HuH-7.5 (cell line): ENCODE results near the gene MSH3.
"Not testable (repeated sequence)": the region's sequence is repeated elsewhere in the genome, so short reads cannot be mapped to it uniquely, and the experiment has no call there.

Experiments used
- DNase-seq: peaks from one replicate; pipeline ENCODE4 v3.0.0; 2011; ENCODE audit warnings: low spot score

Gene MSH3

DNA sequence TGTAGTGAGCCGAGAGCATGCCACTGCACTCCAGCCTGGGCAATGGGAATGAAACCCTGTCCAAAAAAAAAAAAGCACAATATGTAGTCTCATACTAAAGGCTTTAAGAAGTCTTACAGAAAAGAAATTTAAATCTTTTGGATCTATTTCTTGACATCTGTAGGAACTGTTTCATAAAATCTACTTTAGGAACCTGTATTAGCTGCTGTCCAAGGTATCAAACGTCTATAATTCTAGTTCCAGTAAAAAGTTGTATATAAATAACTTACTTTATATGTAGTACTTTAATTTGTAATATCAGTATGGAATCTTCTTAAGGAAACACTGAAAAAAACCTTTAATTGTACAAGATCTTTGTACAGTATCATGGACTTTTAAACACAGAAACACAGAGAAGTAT, 199.0 kb downstream of the MSH3 start:
- no peak for DNase-seq

DNA sequence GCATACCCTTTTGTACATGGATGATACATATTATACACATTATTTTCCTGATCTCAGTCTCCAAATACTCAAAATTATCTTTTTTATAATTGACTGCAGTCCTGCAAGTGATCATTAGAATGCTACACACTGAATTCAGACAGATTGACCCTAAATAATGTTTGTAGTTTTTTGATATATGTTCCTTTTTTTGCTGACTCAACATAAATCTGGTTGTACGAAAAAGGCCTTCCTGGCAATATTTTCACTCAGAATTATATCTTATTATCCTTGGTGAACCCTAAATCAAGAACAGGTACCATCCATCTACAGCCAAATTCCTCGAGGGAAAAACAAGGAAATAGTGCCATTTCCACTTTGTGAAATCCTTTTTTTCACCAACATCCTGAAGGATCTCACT, 200.1 kb downstream of the MSH3 start:
- DNase-seq: no peak

DNA sequence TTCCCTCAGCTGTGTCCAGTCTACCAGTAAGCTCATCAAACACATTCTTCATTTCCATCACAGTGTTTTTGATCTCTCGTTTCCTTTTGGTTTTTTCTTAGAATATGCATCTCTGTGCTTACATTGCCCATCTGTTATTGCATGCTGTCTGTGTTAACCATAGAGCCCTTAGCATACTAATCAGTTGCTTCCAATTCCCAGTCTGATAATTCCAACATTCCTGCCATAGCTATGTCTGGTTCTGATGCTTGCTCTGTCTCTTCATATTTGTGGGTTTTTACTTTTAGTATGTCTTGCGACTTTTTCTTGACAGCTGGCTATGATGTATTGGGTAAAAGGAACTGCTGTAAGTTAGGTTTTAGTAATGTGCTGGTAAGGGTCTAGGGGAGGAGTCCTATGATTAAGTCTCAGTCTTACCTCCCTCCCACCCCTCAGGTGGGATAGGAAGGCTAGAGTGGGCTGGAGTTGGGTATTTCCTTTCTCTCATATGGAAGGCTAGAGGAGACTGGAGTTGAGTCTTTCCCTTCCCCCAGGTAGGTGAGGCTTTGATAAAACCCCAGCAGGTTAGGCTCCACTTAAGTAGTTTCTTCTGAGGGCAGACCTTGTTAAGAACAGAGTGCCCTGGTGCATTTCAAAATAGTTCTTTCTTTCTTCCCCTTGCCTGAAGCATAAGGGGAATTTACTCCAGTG, 206.6 kb downstream of the MSH3 start:
- DNase-seq: no peak

DNA sequence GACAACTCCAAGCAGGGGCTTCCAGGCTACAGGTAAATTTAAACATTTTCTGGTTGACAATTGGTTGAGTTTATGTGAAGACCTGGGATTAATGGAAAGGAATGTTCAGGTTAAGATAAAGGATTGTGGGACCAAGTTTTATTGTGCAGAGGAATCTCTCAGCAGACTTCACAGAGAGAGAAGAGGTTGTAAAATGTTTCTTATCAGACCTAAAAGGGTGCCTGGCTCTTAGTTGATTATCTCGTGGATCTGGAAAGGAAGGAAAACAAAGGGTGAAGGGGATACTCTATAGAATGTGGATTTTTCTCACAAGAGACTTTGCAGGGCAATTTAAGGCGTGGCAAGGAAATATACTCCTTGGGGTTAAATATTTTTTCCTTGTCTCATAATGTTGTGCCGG, 209.3 kb downstream of the MSH3 start:
- no peak for DNase-seq

DNA sequence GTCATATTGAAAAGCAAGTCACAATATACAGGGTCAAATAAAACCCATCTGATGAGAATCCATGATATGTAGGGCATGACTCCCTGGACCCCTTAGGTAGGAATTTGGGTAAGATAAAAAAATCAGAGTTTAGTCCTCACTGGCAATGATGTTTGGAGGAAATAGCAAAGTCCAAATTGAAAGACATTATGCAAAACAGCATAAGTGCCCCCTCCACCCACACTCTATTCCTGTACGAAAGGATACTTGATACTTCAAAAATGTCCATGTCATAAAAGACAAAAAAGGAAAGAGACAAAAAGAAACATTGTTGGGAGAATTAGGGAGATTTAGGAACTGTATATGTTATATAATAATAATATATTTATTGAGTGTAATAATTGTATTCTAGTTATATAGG, 209.7 kb downstream of the MSH3 start:
- no peak for DNase-seq

DNA sequence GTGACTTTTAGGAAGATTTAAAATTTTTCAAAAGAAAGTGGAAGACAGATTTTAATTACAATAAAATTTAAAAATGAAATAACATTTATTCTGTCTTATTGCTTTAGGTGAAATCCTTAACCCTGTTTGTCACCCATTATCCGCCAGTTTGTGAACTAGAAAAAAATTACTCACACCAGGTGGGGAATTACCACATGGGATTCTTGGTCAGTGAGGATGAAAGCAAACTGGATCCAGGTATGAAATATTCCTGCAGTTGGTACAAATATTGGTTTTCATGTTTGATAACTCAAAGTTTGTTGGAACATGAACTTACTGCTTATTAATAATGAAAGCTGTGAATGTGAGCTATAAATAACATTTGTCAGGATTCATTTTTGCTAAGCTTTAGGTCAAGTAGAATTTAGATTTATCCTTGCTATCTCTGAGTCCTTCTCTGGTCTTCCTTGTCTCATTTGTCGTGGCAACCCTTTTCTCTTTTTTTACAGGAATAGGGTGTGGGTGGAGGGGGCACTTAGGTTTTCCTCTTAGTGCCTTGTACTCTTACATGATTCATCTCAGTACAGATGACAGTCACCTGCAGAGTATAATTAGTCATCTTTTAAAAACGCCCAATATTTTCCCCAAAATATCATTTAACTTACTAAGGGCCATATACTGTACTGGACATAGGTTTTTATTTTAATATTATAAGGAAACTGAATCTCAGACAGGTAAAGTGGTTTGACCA, 210.4 kb downstream of the MSH3 start:
- DNase-seq: no peak

DNA sequence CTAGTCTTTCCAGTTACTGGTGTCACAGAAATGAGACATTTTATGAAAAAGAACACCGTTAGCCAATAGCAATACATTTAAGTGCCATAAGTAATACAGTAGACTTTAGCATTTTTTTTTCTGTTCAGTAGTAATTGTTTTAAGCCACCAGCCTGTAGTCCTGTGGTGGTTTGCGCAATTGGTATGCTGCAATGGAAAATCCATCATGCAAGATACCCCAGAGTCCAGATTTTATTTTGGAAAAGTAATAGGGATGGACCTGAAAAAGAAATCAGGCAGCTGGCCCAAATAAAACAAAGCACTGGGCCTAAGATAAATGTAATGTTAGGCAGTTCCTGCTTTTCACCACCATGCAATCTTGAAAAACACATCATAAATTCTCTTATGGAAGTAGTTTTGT, 211.1 kb downstream of the MSH3 start:
- no peak for DNase-seq

DNA sequence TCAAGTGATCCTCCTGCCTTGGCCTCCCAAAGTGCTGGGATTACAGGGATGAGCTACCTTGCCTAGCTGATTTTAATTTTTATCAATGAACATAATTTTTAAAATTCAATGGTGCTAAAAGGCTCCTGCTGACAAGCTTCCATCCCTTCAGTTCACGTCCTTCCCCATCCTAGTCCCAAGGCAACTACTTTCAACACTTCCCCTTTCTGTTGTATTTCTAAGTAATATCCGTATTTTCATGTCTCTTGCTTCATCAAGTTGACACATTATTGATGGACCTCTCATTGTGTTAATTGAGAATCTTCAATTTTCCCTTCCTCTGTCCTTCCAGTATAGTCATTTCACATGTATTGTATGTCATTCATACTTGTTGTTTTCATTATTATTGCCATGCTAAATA, 211.9 kb downstream of the MSH3 start:
- DNase-seq: no peak

DNA sequence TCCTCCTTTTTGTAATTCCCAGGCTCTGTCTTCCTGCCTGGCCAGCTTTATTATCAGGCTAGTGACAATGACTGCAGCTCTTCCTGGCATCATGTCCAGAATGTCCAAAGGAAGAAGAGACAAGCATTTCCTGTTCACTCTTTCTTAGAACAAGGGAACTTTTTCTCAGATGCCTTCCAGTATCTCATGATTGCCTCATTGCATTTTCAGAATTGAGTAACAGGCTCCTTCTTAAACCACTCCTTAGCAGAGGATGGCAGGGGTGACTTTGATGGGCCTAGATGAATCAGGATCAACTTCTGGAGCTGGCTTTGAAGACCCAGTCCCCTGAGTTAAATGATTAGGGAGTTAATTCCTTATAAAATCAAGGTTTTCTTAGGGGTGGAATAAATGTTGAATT, 212.8 kb downstream of the MSH3 start:
- DNase-seq: no peak

DNA sequence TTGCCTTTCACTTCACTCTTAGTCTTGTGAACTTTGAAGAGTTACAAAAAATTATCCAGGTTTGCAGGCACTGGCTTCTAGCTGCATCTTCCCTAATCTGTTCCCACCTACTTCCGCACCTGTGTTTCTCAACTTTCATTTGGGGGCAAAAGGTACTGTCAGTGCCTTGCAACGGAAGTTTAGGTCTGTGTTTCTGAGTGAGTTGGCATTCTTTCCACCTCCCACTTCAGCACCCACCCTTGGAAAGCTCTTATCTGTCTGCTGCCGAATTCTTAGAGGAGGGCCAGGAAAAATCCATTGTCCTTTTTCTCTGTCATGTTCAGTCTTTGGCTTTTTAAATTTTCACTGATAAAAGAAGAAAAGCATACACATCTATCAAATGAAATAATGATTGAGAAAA, 216.0 kb downstream of the MSH3 start:
- DNase-seq: no peak

DNA sequence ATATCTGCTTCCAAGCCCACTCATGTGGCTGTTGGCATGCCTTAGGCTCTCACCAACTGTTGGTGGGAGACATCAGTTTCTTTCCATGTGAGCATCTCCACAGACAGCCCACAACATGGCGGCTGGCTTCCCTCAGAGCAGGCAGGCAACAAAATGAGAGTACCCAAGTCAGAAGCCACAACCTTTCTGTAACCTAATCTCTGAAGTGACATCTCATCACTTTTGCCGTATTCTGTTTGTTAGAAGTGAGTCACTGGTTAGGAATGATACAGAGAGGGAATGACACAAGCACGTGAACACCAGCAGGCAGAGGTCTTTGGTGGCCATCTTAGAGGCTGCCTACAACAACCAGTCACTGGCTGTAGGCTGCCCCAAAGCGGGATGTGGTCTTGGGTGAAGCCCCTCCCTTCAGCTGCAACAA, 217.1 kb downstream of the MSH3 start:
- no peak for DNase-seq

DNA sequence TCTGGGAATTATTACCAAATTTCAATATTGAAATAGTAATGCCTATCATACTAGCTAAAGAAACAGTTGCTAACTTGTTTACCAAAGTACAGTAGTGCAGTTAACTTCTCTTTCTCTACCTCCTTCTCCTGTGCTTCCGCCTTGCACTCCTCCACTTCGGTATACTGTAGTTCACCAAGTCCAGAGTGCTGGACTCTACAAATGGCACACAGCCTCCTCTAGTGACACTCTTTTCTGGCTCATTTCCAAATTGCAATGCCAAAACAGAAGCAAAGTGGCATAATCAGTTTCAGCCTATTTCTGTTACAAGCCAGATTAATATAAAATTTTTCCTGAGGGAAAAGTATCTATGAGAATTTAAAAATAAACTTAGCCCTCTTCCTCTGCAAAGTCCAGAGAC, 219.7 kb downstream of the MSH3 start:
- no peak for DNase-seq

DNA sequence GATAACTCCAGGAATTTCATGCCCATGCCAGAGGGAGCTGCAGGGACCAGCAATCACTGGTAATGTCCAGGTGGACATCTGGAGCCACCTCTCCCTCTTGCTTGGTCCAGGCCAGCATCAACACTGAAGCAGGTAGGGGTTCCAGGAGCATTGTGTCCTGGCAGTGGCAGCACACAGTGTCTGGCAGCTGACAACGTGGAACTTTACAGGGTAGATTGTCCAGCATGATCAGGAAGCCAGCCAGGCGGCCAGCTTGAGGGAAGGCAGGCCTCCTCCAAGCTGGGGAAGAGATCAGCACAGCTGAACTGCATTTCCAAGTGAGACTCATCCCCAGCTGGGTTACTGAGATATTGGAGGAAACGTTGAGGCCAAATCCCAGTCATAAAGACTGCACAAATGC, 223.1 kb downstream of the MSH3 start:
- DNase-seq: no peak

DNA sequence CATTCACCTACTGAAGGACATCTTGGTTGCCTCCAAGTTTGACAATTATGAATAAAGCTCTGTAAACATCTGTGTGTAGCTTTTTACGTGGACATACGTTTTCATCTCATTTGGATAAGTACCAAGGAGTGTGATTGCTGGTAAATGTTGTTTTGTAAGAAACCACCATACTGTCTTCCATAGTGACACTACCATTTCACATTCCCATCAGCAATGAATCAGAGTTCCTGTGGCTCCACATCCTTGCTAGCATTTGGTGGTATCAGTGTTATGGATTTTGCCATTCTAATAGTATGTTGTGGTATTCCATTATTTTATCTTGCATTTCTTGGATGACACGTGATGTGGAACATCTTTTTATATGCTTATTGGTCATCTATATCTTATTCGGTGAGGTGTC, 227.3 kb downstream of the MSH3 start:
- no peak for DNase-seq

DNA sequence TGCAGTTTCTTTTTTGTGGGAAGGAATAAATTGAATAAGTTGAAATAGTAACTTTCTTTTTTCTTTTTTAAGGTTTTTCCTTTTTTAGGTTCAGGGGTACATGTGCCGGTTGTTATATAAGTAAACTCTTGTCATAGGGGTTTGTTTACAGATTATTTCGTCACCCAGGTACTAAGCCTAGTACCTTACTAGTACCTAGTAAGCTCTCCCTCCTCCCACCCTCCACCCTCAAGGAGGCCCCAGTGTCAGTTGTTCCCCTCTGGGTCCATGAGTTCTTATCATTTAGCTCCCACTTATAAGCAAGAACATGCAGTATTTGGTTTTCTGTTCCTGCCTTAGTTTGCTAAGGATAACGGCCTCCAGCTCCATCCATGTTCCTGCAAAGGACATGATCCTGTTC, 228.9 kb downstream of the MSH3 start:
- DNase-seq: not testable (repeated sequence)

DNA sequence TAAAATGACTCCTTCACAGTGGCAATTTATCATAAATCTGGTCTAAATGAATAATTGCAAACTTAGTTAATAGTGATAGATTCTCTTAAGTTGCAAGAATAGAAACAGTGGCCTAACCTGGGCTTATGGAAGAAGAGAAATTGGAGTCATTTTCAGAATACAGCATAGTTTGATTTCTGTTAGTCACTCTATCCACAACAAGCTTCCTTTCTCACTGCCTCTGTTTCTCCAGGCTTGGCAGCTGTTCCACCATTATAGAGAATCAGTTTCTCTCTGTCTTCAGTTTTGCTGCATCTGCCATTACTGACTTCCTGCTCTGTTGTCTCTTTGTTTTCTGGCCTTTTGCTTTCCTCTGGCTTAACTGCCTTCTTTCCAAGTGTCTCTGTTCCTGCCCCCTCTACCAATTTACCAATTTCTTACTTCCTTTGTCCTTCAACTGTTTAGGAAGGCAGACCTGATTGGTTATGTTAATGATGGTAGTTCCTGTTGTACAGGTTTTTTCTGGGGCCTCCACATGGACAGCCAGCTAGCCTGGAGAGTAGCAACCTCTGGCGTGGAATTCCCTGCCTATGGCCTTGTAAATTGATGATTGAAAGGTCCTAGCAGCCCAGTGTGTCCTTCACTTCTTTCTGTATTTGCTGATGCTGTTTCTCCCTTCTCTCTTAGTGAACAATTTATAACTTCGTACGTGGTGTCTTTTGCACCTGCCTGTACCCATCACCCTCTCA, 229.8 kb downstream of the MSH3 start:
- DNase-seq: no peak

DNA sequence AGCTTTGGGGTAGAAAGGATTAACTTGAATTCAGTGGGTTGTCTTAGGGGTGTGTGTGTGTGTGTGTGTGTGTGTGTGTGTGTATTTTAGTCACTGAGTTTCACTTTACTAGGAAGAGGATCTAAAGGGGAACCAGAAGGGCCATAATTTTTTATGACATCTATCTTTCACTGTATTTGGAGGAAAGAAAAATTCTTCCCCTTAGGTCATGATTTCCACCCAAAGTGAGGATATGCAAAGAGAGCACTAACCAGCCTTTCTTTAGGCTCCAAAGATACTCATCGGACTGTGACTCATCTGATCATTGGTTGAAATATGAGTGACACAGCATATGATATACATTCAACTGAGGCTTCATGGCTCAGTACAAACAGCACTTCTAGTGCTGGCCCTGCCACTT, 230.5 kb downstream of the MSH3 start:
- no peak for DNase-seq

DNA sequence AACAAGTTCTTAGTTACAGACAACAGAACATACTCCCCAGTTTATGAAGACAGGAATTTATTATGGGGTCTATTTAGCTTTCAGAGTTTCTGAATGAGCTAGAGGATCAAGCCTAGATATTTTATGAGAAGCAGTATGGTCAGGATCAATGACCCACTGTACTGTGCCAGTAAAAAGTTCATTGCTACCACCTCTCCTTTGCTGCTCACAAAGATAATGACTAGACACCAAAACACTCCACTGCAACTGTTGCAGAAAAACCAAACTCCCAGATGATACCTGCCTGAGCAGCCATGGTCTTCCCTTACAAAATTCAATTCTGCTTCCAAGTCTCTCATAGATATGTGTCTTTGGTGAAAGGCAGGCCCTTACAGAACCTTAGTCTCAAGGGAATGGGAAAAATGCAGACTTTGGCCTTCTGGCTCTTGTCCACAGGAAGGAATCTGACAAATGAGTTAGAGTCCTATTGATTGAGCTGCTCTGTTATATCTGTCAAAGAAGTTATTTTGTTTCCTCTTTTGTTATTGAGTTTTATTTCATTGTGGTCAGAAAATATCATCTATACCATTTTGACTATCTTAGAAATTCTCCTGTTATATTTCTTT, 231.0 kb downstream of the MSH3 start:
- DNase-seq: peak; percentile 10

DNA sequence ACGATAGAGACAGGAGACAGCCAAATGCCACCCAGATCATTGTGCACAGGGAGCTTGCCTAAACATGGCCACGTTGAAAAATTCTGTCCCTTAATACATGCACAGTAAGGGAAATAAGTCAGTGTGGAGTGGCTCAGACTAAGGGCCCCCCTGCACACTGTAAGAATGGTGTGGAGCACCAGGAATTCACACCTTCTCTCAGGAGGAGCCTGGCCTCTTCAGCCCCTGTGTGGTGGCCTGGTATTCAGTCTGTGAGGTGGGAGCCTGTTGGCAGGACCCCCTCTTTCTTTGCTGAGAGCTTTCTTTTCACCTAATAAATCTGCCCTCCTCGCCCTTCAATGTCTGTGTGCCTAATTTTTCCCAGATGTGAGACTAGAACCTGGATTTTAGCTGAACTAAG, 239.6 kb downstream of the MSH3 start:
- DNase-seq: no peak

DNA sequence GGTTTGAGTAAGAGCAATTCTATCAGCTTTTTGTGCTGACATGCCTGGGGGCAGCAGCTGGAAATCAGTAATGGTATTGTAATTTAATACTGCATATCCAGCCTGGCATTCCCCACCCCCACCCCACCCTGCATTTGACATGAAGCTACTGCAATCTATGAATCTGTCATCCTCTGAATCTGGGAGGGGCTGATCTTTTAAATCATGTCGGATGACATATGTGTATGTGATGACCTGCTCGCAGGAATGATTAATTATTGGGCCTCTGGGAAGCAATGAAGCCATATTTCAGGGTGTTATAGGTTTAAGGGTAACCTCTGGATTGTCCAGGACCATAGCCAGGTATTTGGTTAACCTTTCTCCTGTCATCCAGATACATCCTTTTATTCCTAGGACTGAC, 241.1 kb downstream of the MSH3 start:
- DNase-seq: no peak

DNA sequence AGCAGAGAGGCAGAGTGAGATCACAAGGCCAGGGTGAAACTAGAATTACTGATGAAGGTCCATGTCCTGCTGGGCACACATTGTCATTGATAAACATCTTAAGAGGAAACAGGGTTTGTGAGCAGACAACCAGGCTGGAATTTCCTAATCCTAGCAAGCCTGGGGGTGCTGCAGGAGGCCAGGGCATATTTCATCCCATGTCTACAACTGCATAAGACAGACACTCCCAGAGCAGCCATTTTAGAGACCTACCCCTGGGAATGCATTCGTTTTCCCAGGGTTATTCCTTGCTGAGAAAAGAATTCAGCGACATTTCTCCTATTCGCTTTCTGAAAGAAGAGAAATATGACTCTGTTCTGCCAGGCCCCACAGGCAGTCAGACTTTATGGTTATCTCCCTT, 248.2 kb downstream of the MSH3 start:
- not testable (repeated sequence) for DNase-seq

DNA sequence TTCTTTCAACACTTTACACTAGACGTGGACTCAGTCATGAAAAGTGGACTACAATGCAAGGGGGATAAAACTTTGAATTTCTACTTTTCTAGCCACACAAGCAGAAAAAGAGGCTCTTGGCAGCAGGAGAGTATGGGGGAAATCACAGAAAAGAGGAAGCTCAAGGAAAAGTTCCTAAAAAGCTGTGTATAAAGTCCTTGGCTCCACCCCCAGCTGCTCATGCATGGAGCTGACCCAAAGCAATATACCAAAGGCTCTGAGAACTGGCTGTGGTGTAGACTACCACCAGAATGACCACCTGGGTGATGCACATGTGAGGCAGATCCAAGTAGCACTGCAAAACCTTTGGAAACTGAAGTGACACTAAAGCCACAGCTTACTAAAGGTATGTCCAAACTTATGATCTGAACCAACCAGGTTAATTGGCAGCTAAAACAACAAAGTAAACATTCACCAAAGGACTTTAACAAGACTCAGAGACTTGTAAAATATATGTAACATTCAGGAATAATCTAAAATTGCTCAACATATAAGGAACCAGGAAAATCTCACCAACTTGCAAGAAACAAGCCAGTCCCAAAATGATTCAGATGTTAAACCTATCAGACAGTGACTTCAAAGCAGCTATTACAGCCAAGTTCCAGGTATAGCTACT, 250.2 kb downstream of the MSH3 start:
- no peak for DNase-seq
